ENCODE results near the gene TMEM106C. TPM values are rescaled to one million over a fixed set of nuclear protein-coding genes. Genes with fewer than 3 reads are reported as not detected.

The TMEM106C gene
- total and polyA plus RNA-seq, 9 of the 15 experiments (the other 6 are each of a cell fraction or from before 2014, with no cell fraction given): 37.6 to 183 (median 57.2) TPM

DNA sequence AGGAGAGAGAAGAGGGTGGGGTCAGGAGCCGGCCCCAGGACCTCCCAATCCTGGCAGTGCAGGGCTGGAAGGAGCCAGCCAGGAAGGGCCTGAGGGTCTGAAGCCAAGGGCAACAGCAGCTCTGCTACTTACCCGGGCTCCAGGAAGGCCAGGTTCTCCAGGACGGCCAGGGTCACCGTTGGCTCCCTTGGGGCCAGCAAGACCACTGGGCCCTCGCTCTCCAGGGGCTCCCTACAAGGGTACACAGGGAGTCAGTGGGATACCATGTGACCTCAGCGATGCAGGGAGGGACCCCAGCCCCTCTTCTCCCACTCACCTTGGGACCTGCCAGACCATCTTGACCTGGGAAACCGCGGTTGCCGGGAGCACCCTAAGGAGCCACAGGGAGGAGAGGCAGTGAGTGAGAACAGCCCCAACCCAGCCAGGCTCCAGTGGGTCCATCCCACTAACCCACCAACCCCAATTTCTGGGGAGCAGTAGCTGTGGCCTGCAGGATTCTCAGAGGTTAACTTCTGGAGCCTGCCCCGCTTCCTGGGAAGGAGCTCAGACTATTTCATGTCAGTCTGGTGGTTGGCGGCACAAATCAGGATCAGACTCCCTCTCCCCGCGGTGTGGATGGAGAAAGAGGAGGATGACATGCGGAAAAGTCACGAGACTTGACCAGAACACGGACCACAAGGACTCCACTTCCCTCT is 22.3 kb downstream of the TMEM106C start:
- H3K27me3 ChIP-seq (ENCODE audit: control insufficient read depth in 2 of 2, insufficient read depth in 2 of 2, low read length in 2 of 2): peaks cover 42 to 94% of the 10 kb centered on the region in 2 experiments
- in situ Hi-C loops (cut with MboI) (no loop called here), intact Hi-C loops (cut with micrococcal nuclease) (no loop called here)
- H2AFZ ChIP-seq (ENCODE audit: low read depth, low read length): no peak overlapping the region
- peaks cover 3% of the 10 kb centered on the region for H3K9me1 ChIP-seq (ENCODE audit: control insufficient read depth, insufficient read depth, low read length)
- H3K4me2 ChIP-seq (ENCODE audit: insufficient read depth, low read length): no peak overlapping the region
- H4K20me1 ChIP-seq (replicated peaks; ENCODE audit: control insufficient read depth, insufficient read depth, low read length): peaks cover 6% of the 10 kb centered on the region; the same call in 1 of the 2 replicates
- peak overlapping the region in 1 of 2 experiments; percentile 26; a peak in 1 of 4 replicates for H3K9ac ChIP-seq (ENCODE audit: insufficient read depth in 1 of 2, low read depth in 2 of 2, low read length in 2 of 2)
- POLR2A ChIA-PET: no interaction called here
- CTCF ChIA-PET (ENCODE audit: low intra/inter-chr PET ratio): no interaction called here
- no TSS peak for BruUV-seq (replicated peaks)
- no peak for TF ChIP-seq RBM22 (IDR thresholded peaks at IDR 0.05; ENCODE audit: low read depth, low read length, poor library complexity, severe bottlenecking)
- no peak for TF ChIP-seq MAFF (IDR thresholded peaks at IDR 0.05; ENCODE audit: low read length)
- no peak for TF ChIP-seq SNRNP70 (optimal IDR thresholded peaks at IDR 0.05; ENCODE audit: low read depth, low read length)
- TF ChIP-seq, protein P1, sequence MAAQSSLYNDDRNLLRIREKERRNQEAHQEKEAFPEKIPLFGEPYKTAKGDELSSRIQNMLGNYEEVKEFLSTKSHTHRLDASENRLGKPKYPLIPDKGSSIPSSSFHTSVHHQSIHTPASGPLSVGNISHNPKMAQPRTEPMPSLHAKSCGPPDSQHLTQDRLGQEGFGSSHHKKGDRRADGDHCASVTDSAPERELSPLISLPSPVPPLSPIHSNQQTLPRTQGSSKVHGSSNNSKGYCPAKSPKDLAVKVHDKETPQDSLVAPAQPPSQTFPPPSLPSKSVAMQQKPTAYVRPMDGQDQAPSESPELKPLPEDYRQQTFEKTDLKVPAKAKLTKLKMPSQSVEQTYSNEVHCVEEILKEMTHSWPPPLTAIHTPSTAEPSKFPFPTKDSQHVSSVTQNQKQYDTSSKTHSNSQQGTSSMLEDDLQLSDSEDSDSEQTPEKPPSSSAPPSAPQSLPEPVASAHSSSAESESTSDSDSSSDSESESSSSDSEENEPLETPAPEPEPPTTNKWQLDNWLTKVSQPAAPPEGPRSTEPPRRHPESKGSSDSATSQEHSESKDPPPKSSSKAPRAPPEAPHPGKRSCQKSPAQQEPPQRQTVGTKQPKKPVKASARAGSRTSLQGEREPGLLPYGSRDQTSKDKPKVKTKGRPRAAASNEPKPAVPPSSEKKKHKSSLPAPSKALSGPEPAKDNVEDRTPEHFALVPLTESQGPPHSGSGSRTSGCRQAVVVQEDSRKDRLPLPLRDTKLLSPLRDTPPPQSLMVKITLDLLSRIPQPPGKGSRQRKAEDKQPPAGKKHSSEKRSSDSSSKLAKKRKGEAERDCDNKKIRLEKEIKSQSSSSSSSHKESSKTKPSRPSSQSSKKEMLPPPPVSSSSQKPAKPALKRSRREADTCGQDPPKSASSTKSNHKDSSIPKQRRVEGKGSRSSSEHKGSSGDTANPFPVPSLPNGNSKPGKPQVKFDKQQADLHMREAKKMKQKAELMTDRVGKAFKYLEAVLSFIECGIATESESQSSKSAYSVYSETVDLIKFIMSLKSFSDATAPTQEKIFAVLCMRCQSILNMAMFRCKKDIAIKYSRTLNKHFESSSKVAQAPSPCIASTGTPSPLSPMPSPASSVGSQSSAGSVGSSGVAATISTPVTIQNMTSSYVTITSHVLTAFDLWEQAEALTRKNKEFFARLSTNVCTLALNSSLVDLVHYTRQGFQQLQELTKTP (IDR thresholded peaks at IDR 0.05; ENCODE audit: low read depth in 1 of 2, partially characterized antibody in 2 of 2): no peak
- TF ChIP-seq SRSF1 (IDR thresholded peaks at IDR 0.05; ENCODE audit: low read depth, low read length): no peak
- H3K36me3 ChIP-seq (ENCODE audit: control insufficient read depth, insufficient read depth, low read length): no peaks in the 10 kb centered on the region
- no peaks in the 10 kb centered on the region for H3K79me2 ChIP-seq (ENCODE audit: control insufficient read depth, insufficient read depth, low read length)
- peaks cover 0 to 11% of the 10 kb centered on the region in 2 experiments; a peak in 2 of 5 replicates for H3K4me1 ChIP-seq (replicated peaks in 1 of 2; ENCODE audit: control insufficient read depth in 2 of 2, insufficient read depth in 2 of 2, low read length in 2 of 2)
- no peaks in the 10 kb centered on the region for H3K9me3 ChIP-seq (replicated peaks; ENCODE audit: control insufficient read depth, insufficient read depth, low read depth, low read length)
- no peak for FAIRE-seq
- DNase-seq (ENCODE audit: extremely low read depth in 1 of 4, low spot score in 3 of 4): no peak
- ATAC-seq: no peak
- H3K27ac ChIP-seq (ENCODE audit: extremely low read depth, low read depth, low read length): no peak overlapping the region
- H3K4me3 ChIP-seq: no peak overlapping the region
- 8% methylated on average over 14 of the region's 16 CpGs for WGBS (ENCODE audit: insufficient coverage, low coverage, missing lambda C conversion rate)
